Activated T-cell treated with anti-CD3 and anti-CD28 coated beads, Interleukin-2, amount 50 U/mL, for 24 hours (primary cell): ENCODE data around the gene SLC13A2.

Experiments used
- DNase-seq: peaks from one replicate; pipeline ENCODE4 v3.0.0-alpha.2; 2020
- H3K27ac Mint-ChIP-seq: 2 replicates; pipeline ENCODE4 v1.8.0; 2020; ENCODE audit warnings: mild to moderate bottlenecking, mixed read lengths
- H3K27me3 Mint-ChIP-seq: 2 replicates; pipeline ENCODE4 v1.8.0; 2020; ENCODE audit warnings: mixed read lengths
- H3K36me3 Mint-ChIP-seq: 2 replicates; pipeline ENCODE4 v1.8.0; 2020; ENCODE audit warnings: low read depth, mixed read lengths
- H3K4me1 Mint-ChIP-seq: 2 replicates; pipeline ENCODE4 v1.8.0; 2020; ENCODE audit warnings: low read depth, mixed read lengths
- H3K4me3 Mint-ChIP-seq: 2 replicates; pipeline ENCODE4 v1.8.0; 2020; ENCODE audit warnings: mild to moderate bottlenecking, moderate library complexity, mixed read lengths
- H3K9me3 Mint-ChIP-seq: 2 replicates; pipeline ENCODE4 v1.8.0; 2020; ENCODE audit warnings: mixed read lengths

SLC13A2 gene

DNA sequence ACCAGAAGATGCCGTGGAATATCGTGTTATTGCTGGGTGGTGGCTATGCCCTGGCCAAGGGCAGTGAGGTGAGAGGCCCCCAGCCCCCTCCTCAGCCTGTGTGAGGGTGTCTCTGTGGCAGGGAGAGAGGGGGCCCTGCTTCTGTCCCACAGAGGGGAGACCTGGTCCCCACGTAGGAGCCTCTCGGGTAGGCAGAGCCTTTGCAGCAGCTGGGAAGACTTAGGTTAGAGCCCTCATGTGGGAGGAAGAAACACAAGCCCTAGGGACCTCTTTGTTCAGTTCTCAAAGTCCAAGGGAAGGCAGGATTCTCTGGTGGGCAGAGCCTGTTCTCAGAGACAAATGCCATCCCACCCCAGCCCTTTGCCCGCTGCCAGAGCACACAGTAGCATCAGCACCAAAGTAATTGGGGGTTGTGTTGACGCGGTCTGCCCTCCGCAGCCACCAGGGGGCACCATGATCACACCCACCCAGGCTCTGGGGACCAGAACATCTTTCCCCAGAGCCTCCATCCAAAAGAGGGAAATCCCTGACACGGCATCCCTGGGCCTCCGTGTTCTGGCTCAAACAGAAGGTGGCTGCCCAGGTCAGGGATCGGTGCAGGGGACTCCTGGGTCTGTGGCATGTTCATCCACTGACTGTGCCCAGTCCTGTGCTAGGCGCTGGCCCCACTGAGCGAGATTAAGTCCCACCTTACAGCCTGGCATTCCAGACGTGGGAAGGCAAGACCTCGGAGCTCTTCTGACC is 21.2 kb downstream of the SLC13A2 start:
- peak; percentile 88 for DNase-seq
- peaks cover 2% of the 10 kb centered on the region for H3K4me1 Mint-ChIP-seq
- no peaks in the 10 kb centered on the region for H3K36me3 Mint-ChIP-seq
- no peak overlapping the region for H3K27ac Mint-ChIP-seq
- no peak overlapping the region for H3K4me3 Mint-ChIP-seq
- no peaks in the 10 kb centered on the region for H3K9me3 Mint-ChIP-seq
- H3K27me3 Mint-ChIP-seq = no peaks in the 10 kb centered on the region

DNA sequence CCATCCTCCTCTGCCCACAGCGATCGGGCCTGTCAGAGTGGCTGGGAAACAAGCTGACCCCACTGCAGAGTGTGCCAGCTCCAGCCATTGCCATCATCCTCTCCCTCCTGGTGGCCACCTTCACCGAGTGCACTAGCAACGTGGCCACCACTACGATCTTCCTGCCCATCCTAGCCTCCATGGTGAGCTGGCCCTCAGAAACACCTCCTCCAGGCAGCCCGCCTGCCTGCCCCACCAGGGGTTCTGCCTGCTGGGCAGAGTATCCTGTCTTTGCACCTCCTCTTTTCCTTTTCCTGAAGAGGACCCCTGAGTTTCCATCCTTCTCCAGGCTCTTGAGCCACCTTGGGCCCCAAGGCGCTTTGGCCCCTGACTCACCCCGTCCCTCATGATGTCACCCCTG is 22.2 kb downstream of the SLC13A2 start:
- no peak for DNase-seq
- no peaks in the 10 kb centered on the region for H3K27me3 Mint-ChIP-seq
- no peaks in the 10 kb centered on the region for H3K36me3 Mint-ChIP-seq
- no peak overlapping the region for H3K27ac Mint-ChIP-seq
- H3K4me1 Mint-ChIP-seq = peaks cover 2% of the 10 kb centered on the region
- no peaks in the 10 kb centered on the region for H3K9me3 Mint-ChIP-seq
- no peak overlapping the region for H3K4me3 Mint-ChIP-seq

- Mint-ChIP-seq H3K27ac (no peak overlapping the region), H3K27me3 (no peaks in the 10 kb centered on the region), H3K36me3 (no peaks in the 10 kb centered on the region), H3K4me1 (peaks cover 2% of the 10 kb centered on the region), H3K4me3 (no peak overlapping the region), H3K9me3 (no peaks in the 10 kb centered on the region)
- no peak for DNase-seq
These were observed 24.5 kb downstream of the SLC13A2 start for GRCh38 chr17:28497931-28498330.

GRCh38 chr17:28498652-28499363 is 25.4 kb downstream of the SLC13A2 start:
- DNase-seq = no peak
- no peaks in the 10 kb centered on the region for H3K36me3 Mint-ChIP-seq
- no peak overlapping the region for H3K27ac Mint-ChIP-seq
- peaks cover 2% of the 10 kb centered on the region for H3K4me1 Mint-ChIP-seq
- H3K9me3 Mint-ChIP-seq = no peaks in the 10 kb centered on the region
- no peak overlapping the region for H3K4me3 Mint-ChIP-seq
- no peaks in the 10 kb centered on the region for H3K27me3 Mint-ChIP-seq

DNA sequence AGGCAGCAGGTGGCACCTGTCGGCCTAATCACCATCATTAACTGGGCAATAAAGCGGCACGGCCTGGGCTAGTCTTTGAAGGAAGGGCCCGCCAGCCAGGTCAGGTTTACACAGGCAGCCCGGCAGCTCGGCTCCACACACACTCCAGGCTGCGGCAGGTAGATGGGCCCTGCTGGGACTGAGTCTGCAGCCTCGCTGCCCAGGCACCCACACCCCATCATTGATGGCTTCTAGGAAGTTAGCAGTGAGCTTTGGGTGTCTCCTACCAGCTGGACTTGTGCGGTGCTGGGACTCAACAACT is 25.9 kb downstream of the SLC13A2 start:
- no peaks in the 10 kb centered on the region for H3K27me3 Mint-ChIP-seq
- no peaks in the 10 kb centered on the region for H3K9me3 Mint-ChIP-seq
- H3K36me3 Mint-ChIP-seq = no peaks in the 10 kb centered on the region
- peaks cover 2% of the 10 kb centered on the region for H3K4me1 Mint-ChIP-seq
- H3K4me3 Mint-ChIP-seq = no peak overlapping the region
- no peak overlapping the region for H3K27ac Mint-ChIP-seq
- no peak for DNase-seq

DNA sequence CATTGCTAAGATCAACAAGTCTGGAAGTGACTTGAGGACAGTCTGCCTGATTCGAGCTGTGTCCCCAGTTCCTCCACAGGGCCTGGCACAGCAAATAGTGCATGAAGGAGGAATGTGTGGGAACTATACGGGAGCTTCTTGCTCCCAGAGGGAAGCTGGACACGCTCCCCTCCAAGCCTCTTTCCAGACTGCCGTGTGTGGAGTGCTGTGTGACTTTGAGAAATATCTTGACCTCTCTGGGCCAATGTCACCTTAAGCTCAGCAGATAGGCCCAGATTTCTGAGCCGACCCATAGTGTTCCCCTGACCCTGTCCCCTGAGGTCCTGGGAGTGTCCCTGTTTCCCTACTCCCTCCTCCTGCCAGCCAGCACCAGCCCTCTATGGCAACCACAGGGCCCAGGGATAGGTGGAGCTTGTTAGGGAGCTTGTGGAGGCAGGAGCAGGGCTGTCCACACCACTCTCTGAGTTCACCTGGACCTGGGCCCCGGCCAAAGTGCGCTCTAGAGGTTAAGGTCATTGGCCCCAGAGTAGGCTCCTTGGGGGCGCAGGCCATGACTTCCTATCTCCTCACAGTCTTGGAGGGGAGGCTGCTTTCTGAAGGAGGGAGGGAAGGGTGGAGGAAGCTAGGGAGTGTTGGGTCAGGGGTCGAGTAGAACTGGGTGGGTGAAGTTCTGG is 26.4 kb downstream of the SLC13A2 start:
- H3K4me3 Mint-ChIP-seq = no peak overlapping the region
- no peaks in the 10 kb centered on the region for H3K36me3 Mint-ChIP-seq
- no peaks in the 10 kb centered on the region for H3K9me3 Mint-ChIP-seq
- no peaks in the 10 kb centered on the region for H3K27me3 Mint-ChIP-seq
- H3K27ac Mint-ChIP-seq = no peak overlapping the region
- DNase-seq = no peak
- H3K4me1 Mint-ChIP-seq = peaks cover under 1% of the 10 kb centered on the region

DNA sequence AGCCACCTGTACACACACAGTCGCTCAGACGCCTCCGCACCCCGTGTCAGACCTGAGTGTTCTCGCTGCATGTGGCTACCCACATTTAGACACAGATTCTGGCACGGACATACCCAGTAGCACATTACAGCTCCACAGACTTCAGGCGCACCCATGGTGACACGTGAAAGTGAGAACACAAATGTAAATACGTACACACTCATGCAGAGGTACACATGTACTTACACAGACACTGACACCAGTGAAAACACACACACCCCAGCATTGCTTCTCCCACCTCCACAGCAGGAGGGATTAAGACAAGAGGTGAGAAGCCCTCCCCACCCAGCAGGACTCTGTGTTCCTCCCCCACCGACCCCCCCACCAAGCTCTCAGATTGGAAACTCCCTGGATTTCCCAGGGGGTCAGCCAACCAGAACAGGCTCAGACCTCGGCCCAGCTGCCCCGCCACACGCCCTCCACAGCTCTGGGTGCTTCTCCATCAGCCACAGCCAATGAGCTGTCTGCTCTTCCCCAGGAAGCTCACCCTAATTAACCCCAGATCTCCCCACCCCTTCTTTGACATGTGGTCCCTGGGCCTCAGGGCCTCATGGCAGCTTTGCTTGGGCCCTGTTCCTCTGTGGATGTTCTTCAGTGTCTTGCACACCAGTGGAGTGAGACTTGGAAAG is 27.4 kb downstream of the SLC13A2 start:
- Mint-ChIP-seq H3K27ac (no peak overlapping the region), H3K36me3 (no peaks in the 10 kb centered on the region), H3K4me3 (no peak overlapping the region), H3K27me3 (no peaks in the 10 kb centered on the region), H3K4me1 (no peaks in the 10 kb centered on the region), H3K9me3 (no peaks in the 10 kb centered on the region)
- no peak for DNase-seq

DNA sequence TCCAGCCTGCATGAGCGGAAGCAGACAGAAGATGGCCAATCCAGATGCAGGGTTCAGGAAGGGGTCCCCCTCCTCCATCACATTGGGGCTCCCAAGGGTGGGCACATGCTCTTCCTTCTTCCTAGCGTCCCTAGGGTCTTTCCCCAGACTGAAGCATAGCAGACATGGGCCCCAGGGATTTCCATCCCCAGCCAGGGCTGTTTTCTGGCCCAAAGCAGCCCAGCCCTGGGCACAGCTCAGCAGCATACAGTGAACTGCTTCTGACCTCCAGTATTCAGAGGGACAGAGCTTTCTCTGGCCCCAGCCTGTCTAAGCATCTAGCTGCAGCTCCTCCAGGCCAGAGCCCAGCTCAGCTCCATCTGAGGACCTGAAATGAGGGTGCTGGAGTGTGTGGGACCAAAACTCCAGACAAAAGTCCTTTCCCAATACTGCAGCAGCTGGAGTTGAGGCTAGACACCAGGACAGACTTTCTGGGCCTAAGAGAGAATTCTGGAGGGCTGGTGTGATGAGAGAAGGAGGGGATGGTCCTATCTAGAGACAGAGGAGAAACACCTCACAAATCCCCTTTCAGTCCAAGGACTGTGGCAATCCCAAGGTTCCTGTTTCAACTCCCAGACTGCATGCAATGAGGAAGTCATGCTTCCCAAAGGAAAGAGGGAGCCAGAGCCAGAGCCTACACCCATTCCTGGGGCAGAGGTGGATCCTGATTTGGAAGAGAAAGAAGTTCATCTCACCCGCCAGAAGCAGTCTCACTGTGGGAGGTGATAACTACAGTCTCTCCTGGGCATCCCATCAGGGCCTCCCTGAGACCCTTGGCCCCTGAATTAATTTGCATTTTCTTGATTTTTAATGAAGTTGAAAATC is 28.2 kb downstream of the SLC13A2 start:
- no peak for DNase-seq
- Mint-ChIP-seq H3K27ac (no peak overlapping the region), H3K27me3 (peaks cover 2% of the 10 kb centered on the region), H3K9me3 (no peaks in the 10 kb centered on the region), H3K36me3 (no peaks in the 10 kb centered on the region), H3K4me1 (no peaks in the 10 kb centered on the region), H3K4me3 (no peak overlapping the region)

GRCh38 chr17:28503420-28503819 is 30.0 kb downstream of the SLC13A2 start:
- peaks cover 9% of the 10 kb centered on the region for H3K27me3 Mint-ChIP-seq
- no peaks in the 10 kb centered on the region for H3K36me3 Mint-ChIP-seq
- no peak overlapping the region for H3K27ac Mint-ChIP-seq
- no peak overlapping the region for H3K4me3 Mint-ChIP-seq
- H3K4me1 Mint-ChIP-seq = no peaks in the 10 kb centered on the region
- H3K9me3 Mint-ChIP-seq = no peaks in the 10 kb centered on the region
- no peak for DNase-seq

GRCh38 chr17:28505986-28506665 is 32.7 kb downstream of the SLC13A2 start, which contains the start of gene FOXN1:
TSS of gene FOXN1 (plus strand) at chr17:28506348. CDS start at chr17:28523970, 17,622 bp downstream.
- Mint-ChIP-seq H3K9me3 (no peaks in the 10 kb centered on the region), H3K4me3 (no peak within 1 kb of the TSS), H3K27me3 (peaks cover 28% of the 10 kb centered on the region), H3K27ac (no peak within 1 kb of the TSS), H3K4me1 (no peaks in the 10 kb centered on the region), H3K36me3 (no peaks in the 10 kb centered on the region)
- no peak for DNase-seq

GRCh38 chr17:28506763-28507487 is 33.5 kb downstream of the SLC13A2 start:
- no peaks in the 10 kb centered on the region for H3K9me3 Mint-ChIP-seq
- H3K27ac Mint-ChIP-seq = no peak overlapping the region
- H3K36me3 Mint-ChIP-seq = no peaks in the 10 kb centered on the region
- DNase-seq = no peak
- no peaks in the 10 kb centered on the region for H3K4me1 Mint-ChIP-seq
- peaks cover 33% of the 10 kb centered on the region for H3K27me3 Mint-ChIP-seq
- no peak overlapping the region for H3K4me3 Mint-ChIP-seq

DNA sequence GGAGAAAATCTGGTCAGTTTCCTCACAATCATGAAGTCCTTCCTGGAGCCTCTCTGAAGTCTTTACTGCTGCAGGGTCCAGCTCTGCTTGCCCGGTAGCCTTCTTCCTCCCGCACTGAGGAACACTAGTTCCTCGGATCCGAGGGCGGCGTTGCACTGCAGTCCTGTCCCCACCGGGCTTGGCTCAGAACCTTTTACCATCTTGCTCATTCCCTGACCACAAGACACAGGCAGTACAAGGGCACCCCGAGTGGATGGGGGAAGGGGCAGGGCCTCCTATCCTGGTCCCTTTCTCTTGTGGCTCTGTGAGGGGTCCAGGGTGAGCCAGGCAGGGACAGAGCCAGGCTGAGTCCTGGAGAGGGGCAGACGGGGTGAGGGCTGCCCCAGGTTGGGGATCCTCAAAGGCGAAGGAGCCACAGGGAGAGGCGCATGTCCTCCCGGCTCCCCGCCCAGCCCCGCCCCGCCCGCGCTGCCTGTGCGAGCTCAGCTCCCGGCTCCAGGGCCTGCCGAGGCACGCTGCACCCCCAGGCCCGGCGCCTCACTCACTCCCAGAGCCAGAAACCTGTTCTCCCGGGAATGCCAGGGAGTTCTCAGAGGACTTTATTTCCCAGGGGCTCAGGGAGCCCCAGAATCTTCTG is 34.2 kb downstream of the SLC13A2 start:
- Mint-ChIP-seq H3K27ac (no peak overlapping the region), H3K4me1 (no peaks in the 10 kb centered on the region), H3K27me3 (peaks cover 37% of the 10 kb centered on the region), H3K36me3 (no peaks in the 10 kb centered on the region), H3K9me3 (no peaks in the 10 kb centered on the region), H3K4me3 (no peak overlapping the region)
- no peak for DNase-seq
